NCI-H524 treated with DMSO at 0.1 percent for 48 hours (cell line): ENCODE data around the gene NLRP10.

Experiments
- DNase-seq: peaks from one replicate; lab custom pipeline; 2025; lab: John Stamatoyannopoulos, UW

NLRP10 gene

DNA sequence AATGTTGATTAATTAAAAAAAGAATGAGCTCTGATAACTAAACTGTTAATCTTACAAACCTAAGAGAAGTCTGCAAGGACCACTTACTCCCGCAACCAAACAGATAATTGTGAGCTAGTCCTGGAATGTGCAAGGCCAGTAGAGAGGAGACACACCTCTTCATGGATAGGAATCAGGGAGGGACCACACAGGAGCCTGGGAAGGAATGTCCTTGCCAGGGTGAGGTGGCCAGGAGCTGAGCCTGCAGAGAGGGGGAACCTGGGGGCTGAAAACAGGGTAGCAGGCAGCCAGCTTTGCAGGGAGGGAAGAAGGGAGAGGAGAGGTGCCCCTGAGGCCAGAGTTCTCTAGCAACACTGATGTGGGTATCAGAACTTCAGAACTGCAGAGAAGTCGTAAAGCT lies 9.4 kb upstream of the NLRP10 start:
- DNase-seq, result no peak

DNA sequence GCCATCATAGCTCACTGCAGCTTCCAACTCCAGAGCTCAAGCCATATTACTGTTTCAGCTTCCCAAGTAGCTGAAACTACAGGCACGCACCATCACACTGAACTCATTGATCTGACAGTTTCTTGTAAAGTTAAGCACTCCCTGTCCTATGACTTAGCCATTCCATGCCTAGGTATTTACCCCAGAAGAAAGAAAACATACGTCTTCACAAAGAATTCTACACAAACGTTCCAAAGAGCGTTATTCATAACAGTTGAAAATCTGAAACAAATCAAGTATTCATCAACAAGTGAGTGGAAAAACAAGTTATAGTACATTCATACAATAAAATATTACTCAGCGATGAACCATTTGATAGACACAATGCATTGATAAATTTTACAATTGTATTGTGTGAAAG lies 7.8 kb upstream of the NLRP10 start:
- DNase-seq, result no peak

DNA sequence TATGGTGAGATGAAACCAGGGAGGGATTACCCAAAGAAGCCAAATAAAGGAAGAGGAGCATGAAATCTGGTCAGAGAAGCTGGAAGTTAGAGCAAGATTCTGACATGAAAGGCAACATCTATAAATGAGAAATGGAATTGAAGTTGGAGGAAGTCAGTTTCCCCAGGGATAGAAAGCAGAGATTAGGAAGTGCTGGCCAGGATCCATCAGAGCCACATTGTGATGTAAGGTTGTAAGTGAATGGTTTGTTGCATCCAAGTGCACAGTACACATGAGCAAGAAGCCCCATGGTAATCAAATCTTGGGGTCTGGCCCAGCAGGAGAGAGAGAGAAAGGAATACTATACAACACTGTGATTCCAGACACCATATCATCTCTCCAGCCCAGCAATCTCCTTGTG lies 6.6 kb upstream of the NLRP10 start:
- no peak for DNase-seq

DNA sequence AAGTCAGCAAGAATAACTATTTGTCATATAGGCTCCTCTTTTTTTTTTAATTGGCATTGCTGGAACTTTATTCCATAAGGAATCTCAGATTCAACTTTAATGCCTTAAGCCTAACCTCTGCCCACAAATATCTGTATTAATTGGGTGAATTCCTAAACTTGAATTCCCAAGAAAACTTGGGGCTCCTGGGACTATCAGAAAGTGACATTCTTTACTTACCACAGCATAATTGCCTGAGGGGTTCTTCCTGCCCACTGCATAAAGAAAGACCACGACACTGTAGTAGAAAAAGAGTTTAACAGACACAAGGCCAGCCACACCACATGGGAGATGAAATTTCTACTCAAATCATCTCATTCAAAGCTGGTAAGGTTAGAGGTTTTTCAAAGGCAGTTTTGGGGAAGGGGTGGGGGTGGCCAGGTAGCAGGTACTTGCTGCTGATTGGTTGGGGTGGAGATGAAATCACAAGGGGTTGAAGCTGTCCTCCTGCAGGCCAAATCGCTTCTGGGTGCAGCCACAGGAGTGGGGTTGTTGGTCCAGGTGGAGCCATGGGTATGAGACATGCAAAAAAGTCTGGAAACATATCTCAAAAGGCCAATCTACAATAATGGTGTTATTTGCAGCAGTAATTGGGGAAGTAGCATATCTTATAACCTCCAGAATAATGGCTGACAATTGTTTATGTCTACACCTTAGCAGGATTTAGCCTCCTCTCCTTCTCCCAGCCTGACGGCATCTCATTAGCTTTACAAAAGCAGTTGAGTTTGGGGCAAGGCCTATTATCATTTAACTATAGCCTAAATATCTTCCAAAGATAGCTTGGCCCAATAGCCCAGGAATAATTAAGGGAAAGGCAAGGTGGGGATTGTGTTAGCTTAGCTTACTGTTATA lies 4.8 kb upstream of the NLRP10 start:
- DNase-seq, result no peak

DNA sequence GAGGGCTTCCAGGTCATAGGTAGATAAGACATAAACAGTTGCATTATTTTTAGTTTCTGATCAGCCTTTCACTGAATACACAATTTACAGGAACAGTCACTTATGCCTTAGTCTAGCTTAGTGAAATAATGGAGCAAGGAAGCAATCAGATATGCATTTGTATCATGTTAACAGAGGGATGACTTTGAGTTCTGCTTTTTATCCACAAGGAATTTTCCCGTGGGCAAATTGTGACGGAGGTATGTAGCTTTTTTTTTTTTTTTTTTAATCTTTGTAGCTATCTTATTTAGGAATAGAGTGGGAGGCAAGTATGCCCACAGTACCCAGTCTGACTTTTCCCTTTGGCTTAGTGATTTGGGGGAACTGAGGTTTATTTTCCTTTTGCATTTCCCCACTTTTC lies 3.4 kb upstream of the NLRP10 start:
- DNase-seq, result no peak

DNA sequence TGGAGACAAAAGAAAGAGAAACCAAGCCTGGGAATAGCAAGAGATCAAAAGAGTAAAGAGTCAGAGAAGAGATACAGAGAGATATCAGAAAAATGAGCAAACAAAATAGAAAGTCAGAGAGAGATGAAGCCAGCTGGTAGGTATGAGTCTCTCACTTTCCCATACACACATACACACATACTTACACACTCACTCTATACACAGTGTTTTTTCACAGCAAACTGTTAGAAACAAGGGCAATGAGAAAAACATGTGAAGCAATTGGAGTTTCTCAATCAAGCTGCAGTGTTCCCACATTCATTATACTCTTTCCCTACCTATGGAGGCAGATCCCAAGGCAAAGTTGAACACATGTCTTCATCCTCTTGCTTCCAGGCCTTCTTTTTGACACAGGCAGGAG lies 2.6 kb upstream of the NLRP10 start:
- no peak for DNase-seq

DNA sequence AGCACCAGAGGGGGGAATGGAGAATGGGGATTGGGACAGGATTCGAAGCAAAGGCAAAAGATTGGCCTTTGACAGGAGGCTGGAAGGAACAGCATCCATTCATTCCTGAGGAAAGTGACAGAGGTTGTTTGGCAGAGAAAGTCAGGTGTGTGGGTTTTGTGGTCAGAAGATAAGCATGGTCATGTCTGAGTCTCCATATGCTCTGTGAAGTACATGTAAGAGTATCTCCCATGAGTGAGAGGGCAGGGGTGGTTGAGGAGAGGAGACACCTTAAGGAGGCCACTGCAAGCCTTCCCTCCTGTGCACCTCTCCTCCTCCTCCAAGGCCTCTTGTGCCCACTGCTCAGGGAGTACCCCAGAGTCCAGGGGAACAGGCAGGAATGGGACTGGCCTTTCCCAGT lies 1.9 kb upstream of the NLRP10 start:
- no peak for DNase-seq

DNA sequence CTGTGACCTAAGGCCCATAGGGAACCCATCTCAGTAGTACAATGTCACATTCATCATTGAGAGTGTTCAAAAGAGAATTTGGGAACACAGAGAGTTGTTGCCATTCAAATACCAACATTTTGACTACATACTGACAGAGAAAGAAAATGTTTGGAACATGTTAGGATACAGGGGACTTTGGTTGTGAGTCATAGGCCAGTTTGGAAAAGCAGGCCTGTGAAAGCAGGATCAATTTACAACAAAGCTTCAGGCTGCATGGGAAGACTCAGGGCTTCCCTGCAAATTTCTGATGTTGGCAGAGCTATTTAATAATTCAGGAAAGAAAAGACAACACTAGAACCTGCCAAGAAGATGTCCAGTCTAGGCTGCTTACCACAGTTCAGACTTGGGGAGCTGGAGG lies 374 bp downstream of the NLRP10 start:
- DNase-seq, result no peak

DNA sequence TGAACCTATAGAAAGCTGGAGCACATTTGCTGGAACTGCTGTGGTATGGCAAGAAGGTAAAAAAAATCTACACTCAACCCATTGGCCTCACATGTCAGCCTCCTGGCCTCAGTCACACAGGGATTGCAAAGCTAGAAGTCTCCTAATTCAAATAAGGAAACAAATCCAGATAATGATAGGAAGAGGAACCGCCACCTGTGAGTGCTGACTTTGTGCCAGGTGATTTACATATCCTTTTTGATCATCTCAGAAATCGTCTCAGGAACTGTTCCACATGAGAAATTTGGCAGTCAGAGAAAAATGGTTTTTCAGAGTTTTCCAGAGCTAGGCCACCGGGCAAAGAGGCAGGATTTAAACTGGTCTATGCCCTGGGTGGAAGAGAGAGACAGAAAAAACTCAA lies 986 bp downstream of the NLRP10 start:
- DNase-seq, result no peak

DNA sequence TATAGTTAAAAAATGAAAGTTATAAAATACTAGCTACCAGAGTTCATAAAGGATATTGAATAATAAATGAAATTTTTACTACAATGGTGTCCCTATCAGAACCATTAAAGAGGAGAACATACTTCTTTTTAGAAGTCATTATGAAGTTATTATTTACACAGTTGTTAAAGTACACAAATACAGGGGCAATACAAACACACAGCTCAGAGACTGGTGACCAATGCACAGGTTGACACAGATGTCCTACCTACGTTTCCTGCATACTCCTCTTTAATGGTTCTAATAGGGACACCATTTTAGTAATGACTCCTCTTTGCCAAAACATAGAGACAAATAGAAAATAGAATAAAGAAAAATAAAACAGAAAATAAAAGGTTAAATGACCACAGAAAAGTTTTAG lies 10.1 kb downstream of the NLRP10 start:
- DNase-seq, result no peak

DNA sequence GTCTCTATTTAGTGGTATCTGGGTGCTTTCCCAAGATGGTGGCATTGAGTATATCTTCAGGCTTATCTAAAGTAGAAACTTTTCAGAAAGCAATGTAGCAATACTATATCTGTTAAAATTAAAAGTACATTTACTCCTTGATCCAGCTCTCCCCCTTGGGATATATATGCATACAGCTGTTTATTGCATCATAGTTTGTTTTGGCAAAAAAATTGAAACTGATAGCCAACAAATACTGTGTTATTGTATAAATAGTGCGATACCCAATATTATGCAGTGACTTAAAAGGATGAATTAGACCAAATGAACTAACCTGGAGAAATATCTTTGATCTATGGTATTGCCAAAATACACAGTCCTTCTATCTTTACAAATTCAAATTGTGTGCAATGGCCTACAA lies 15.3 kb downstream of the NLRP10 start:
- no peak for DNase-seq

DNA sequence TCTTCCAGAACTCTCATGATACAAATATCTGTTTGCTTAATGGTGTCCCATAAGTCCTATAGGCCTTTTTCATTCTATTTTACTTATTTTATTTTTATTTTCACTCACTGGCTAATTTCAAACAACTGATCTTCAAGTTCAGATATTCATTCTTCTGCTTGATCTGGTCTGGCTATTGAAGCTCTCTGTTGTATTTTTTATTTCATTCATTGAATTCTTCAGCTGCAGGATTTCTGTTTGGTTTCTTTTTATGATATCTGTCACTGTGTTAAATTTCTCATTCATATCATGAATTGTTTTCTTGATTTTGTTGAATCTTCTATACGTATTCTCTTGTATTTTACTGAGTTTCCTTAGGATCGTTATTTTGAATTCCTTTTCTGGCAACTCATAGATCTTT lies 21.1 kb downstream of the NLRP10 start:
- no peak for DNase-seq

DNA sequence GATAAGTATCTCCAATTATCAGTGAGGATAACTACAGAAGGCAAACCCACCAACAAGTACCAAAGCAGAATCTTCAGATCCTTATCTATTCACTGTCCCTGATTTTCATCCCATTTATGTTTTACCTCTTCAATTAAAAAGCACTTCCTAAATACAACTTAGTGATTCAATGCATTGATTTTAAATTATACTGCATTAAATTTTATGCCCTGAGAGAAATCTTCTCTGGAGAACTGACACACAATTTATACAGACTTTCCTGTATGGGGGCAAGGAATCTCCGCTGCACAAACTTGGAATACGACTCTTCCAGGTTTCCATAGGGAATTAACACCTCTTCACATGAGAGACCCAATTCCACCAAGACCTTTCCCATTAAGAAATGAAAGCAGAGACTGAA lies 23.6 kb downstream of the NLRP10 start, which contains the start of gene OR10A3:
Gene OR10A3, minus strand, starts transcription at position 101 of the 400 bp plus-strand sequence. CDS start 2,188 bp downstream, outside the sequence.
- DNase-seq, result no peak

DNA sequence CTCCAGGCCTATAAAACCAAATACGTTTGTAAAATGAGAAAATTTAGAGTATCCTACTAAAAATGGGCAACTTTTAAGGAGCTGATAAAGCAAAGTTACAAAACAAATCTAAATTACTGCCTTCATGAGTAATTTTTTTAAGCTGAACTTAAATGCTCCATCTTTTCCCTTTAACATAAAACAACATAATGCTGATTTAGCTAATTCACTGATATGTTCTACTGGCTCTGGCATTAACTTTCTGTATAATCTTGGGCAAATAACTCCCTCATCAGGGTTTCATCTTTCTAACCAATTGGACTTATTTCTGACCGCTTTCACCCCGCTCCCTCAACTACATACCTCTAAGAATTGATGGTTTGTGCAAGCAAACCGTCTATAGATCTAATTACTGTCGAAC lies 24.1 kb downstream of the NLRP10 start:
- DNase-seq, result no peak

DNA sequence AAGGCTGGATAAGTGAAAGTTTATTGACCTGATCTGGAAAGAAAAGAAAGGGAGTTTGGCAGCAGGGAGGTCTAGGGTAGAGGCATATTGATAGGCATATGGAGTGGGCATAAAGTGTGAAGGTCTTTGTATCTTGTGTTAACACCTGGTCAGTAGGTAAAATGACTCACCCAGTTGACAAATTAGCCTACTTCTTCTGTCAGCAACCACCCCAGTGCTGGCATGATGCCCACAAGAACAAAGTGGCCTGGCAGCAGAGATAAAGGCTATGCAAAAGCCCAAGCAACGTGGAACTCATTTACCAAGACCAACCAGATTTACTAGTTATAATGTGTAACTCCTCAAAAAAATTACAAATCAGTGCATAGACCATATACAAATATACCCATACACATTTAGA lies 28.6 kb downstream of the NLRP10 start:
- DNase-seq, result no peak

DNA sequence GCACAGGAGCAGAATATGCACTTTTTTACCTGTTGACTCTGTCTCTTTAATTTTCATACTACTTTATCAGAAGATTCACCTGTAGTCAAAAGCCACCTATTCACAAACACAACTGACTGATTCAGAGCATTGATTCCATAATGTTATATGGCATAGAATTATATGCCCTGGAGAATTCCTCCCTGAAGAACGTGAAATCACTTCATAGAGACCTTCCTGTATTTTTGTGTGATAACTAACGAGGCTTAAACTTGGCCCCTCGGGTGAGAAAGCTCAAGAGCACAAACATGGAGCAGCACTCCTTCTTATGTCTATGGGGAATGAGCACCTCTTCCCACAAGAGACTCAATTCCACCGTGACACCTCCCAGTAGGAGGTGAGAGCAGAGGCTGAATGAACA lies 34.1 kb downstream of the NLRP10 start, which contains the start of gene OR10A6:
Gene OR10A6, minus strand, starts transcription at position 101 of the 400 bp plus-strand sequence. CDS start 2,606 bp downstream, outside the sequence.
- DNase-seq, result no peak

DNA sequence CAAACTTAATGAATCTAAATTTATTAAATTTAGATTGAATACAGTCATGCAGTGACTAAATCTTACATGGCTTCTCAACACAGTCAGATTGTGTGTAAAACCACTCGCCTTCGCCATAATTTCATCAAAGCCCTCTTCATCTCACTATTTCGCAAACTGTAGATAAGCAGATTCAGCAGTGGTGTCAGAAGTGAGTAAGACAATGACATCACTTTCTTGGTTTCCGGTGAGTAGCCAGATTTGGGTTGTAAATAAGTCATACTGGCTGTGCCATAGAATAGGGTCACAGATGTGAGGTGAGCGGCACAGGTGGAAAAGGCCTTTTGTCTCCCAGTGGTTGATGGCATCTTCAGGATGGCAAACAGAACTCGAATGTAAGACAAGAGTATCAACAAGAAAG lies 37.6 kb downstream of the NLRP10 start:
- no peak for DNase-seq

DNA sequence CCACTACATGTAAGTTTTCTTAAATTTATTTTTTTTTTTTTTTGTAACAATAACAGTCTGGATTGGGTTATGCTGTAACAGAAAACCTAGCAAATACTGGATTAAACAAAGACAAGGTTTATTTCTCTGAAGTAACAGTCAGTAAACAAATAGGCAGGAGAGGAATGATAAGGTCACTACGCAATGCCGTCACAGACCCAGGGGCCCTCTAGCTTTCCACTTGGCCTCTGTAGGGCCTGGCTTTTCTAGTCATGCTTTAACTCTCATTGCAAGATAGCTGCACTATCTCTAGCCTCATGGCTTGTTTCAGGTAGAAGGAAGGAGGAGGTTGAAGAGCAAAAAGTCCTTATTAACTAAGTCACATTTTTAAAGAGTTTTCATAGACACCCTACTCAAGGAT lies 40.7 kb downstream of the NLRP10 start:
- DNase-seq, result no peak

DNA sequence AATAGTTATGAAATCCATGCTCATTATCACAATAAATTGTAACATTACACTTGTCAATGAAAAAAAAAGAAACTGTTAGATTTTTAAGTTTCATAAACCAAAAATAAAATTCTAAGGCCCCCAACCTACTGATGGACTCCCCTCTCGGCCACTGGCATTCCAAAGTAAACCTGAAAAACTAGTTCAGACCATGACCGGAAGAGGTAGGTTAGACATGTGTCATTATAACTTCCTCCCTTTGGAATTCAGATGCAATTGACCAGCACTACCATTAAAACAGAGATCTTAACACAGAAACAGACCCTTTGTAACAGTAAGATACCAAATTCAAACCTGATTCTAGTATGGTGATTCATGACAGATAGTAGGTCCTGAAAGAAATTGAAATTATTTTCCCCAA lies 47.1 kb downstream of the NLRP10 start:
- DNase-seq, result no peak
